SH-SY5Y (cell line): ENCODE data around the gene ERCC6.

ENCODE experiments used
- GATA2 ChIP-seq: IDR thresholded peaks from 2 replicates; pipeline ENCODE4 v1.6.1; 2011; ENCODE audit warnings: mild to moderate bottlenecking, low read depth, low read length
- GATA3 ChIP-seq: IDR thresholded peaks from 2 replicates; pipeline ENCODE4 v1.6.1; 2011; ENCODE audit warnings: low read depth, mild to moderate bottlenecking, low read length, moderate library complexity

The ERCC6 gene

DNA sequence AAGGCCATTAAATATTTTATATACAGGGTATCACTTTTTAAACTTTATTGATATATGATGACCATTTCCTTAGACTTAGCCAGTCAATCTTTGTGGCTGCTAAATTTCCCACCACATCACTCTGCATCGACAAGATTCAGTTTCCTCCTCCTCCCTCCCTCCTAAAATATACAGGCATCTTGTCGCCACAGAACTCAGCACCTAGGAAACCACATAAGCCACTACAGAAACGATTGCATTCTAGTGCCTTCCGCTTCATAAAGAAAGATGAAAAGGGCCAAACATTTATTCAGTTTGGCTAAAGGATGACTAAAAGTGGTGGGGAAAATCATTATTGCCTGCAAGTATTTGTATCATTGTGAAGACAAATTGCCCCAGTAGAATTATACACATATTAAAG, 30.7 kb downstream of the ERCC6 start:
- TF ChIP-seq GATA2 (no peak), GATA3 (no peak)

DNA sequence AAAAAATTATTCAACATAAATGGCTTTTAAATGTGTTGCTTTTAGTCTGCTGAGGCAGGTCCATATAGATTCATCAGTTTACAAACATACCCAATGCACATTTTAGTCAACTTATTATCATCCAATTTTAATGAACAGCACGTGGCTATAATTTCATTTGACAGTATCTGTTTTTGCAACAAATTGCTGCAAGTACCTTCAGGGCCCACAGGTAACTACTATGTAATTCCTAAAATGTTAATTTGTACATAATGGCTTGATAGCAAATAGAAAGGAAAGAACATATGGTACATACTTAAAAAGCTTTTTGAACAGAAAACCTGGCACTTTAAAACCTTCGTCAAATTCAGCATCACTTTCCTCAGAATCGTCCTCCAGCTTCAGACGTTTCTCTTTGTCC, 33.3 kb downstream of the ERCC6 start:
- TF ChIP-seq GATA3 (no peak), GATA2 (no peak)

DNA sequence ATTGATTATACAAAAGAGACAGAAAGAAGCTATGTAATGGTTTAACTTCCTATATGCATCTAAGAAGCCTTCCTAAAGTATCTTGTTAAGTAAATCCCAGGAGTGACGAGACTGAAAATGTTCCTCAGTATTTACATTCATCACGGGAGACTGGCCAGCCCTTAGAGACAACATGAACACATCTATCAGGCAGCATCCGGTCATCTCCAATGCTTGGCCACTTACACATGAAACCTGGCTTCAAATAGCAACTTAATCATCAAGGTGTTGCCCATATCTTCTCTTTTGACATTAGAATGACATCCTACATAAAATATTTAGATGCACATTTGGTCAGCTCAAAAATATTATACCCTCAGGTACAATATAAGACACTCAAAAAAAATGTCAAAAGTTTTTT, 33.8 kb downstream of the ERCC6 start:
- TF ChIP-seq GATA2 (no peak), GATA3 (no peak)

- no peak for TF ChIP-seq GATA2
- TF ChIP-seq GATA3: no peak
Observed at GRCh38 chr10:49504528-49504927, 34.4 kb downstream of the ERCC6 start.

DNA sequence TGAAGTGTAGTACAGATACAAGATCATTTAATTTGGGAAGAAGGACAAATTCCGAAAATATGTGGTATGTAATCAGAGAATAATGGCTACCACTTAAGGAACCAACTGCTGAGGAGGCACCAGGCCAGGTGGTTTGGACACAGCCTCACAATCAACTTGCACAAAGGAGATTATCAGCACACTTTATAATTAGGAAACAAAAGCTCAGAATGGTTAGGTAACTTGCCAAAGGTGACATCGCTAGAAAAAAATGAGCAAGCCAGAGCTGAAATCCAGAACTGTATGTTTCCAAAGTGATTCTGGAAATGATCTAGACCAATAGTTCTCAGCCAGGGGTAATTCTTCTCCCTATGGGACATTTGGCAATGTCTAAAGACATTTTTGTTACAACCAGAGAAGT, 36.6 kb downstream of the ERCC6 start:
- TF ChIP-seq GATA2 (no peak), GATA3 (no peak)

- TF ChIP-seq GATA2: no peak
- no peak for TF ChIP-seq GATA3
Observed at GRCh38 chr10:49500412-49500811, 38.5 kb downstream of the ERCC6 start.

DNA sequence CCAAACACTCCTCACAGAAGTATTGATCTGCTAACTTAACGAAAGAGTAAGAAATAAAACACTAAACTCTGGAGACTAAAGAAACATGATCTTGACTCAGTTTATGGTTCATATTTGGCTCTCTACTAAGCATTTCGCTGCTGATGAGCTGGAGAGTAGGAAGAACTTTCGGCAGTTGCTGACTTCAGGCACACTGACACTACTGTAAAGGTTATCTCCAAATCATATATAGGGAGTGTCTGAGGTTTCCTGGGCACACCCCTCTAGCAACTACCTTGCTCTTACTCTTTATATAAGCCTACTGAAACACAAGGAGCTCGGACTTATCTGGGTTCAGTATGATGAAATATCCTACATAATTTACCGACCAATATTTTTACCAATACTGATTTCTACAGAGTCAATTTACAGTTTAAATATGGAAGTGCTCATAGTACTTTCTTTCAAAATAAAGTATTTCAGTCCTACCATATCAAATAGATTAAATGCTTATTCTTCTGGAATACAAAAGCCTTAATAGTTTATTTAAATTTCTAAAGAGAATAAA, 39.5 kb downstream of the ERCC6 start:
- TF ChIP-seq GATA2 (no peak), GATA3 (no peak)

- TF ChIP-seq GATA2 (no peak), GATA3 (no peak)
Observed at GRCh38 chr10:49498425-49498824, 40.5 kb downstream of the ERCC6 start.

- no peak for TF ChIP-seq GATA3
- TF ChIP-seq GATA2: no peak
Observed at GRCh38 chr10:49497358-49497757, 41.6 kb downstream of the ERCC6 start.

- TF ChIP-seq GATA3: no peak; the same call in 1 of the 2 replicates
- no peak for TF ChIP-seq GATA2
Observed at GRCh38 chr10:49488056-49488717, 50.7 kb downstream of the ERCC6 start.

DNA sequence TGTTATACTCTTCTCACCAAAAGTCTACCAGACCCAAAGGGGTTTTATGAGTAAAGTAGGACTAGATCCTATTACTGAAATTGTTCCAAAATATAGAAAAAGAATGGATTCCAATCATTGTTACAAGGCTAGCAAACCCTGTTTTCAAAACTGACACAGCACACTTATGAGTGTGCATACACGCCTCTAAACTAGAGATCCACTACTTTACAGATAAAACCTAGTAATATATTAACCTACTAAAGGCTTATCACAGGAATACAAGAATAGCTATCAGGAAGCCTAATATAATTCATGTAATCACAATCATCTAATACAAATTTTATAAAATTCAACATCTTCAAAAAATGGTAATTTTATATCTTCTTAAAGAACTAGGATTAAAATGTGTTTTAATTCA, 52.2 kb downstream of the ERCC6 start:
- TF ChIP-seq GATA3 (no peak), GATA2 (no peak)

DNA sequence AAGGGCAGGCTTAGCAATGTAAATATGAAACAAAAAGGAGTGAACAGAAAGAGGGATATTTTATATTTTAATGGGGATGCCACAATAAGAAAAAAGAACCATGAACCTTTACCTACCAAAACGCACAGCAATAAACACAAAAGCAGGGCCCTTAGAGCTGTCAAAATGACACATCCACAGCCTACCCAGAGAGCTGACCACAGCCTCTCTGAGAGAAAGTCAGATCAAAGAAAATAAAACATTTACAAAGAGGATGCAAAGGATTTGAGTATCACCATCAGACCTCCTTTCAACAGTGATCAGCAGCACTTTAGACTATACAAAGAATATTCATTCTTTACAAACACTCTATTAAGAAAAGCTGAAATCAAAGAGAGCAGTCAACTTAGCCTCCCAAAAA, 52.9 kb downstream of the ERCC6 start:
- TF ChIP-seq GATA2 (no peak), GATA3 (no peak)

DNA sequence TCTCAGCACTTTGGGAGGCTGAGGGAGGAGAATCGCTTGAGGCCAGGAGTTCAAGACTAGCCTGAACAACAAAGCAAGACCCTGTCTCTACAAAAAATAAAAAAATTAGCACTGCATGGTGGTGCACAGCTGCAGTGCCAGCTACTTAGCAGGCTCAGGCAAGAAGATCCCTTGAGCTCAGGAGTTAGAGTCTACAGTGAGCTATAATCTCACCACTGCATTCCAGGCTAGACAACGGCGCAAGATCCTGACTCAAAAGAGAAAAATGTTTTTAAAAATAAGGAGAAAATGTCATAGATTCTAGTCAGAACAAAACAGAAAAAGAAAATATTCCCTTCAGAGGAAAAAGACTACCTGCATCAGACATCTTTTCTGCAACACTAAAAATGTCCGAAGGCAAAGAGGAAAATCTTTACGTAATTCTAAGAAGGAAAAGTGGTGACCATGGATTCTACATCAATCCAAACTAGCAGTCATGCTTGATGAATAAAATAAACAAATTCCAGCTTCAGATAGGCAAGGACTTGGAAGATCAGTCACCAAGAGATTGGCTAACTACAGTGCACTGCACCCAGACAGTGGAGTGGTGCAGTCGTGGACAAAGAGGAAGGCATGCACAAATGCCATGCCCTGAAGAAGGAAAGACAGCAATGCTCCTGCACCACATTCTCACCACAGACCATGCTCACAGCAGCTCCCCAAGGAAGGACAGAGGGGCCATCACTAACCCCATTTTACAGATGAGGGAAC, 54.3 kb downstream of the ERCC6 start:
- TF ChIP-seq GATA3: no peak
- TF ChIP-seq GATA2: no peak

DNA sequence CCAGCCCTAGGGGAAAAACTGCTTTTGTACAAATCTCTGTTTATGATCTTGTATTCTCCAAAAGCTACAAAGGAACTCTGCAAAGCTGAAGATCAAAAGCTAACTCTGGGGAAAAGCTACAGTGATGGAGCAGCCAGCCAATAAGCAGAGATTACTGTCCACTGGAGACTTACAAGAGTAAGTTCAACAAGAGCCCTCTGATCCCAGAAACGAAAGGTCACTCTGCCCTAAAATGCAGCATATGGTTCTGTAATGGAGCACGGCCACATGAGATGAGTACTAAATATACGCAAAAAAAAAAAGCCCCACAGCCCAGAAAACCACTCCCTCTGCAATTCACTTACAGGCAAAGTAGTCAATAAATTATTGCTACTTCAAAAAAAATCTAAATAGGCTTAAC, 60.1 kb downstream of the ERCC6 start:
- TF ChIP-seq GATA3: no peak

DNA sequence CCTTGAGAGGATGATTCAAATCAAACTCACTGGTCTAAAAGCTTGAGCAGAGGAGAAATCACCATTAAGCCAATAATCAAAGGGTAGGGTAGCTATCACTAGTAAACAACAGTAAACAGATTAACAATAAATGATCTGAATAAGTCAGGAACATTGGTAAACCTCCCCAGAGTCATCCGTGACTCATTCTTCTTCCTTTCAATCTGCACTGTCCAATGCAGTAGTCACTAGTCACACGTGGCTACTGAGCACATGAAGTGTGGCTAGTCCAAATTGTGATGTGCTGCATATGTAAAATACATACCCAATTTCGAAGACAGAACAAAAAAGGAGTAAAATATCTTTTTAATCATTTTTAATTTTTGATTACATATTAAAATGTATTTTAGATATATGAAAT, 64.0 kb downstream of the ERCC6 start:
- TF ChIP-seq GATA3 (no peak), GATA2 (no peak)
